ENCODE data around the gene TNFAIP2. TPM values are rescaled to one million over a fixed set of nuclear protein-coding genes. Genes with fewer than 3 reads are reported as not detected.

TNFAIP2 gene
- total and polyA plus RNA-seq, 2 of the 4 experiments (the other 2 are of a cell fraction), result 6.3 to 9.6 TPM

GRCh38 chr14:103104654-103105452 lies 18.4 kb upstream of the TNFAIP2 start:
- in situ Hi-C loops (cut with MboI; ENCODE audit: low sequenced_read_pairs), result no loop called here
- ChIA-PET CTCF (interaction anchor here (0.5 to 3.3 kb wide), 20 partner anchors 9 to 187 kb away, joined by 3 to 23 read pairs (median 5); no protein-coding TSS in a partner anchor), POLR2A (ENCODE audit: unreplicated experiment) (no interaction called here)

More at GRCh38 chr14:103104654-103105452, 18.4 kb upstream of the TNFAIP2 start:
- Histone ChIP-seq H3K27me3 (ENCODE audit: control insufficient read depth, insufficient read depth, low read length) (peaks cover 43% of the 10 kb centered on the region), H2AFZ (replicated peaks; ENCODE audit: low read length, poor library complexity) (peak overlapping the region; percentile 46), H3K27ac (ENCODE audit: insufficient read depth, low read length) (no peak overlapping the region), H3K4me2 (ENCODE audit: low read depth, low read length) (no peak overlapping the region; the same call in 1 of the 2 replicates), H4K5ac (ENCODE audit: low read depth, low read length) (no peak overlapping the region), H2AK5ac (ENCODE audit: low read depth, low read length) (peak overlapping the region; percentile 83), H3K36me3 (ENCODE audit: control insufficient read depth, insufficient read depth, low read length) (no peaks in the 10 kb centered on the region), H2BK5ac (ENCODE audit: low read depth, low read length, poor library complexity, severe bottlenecking) (no peak overlapping the region), H2BK120ac (ENCODE audit: low read depth, low read length) (peak overlapping the region; percentile 16), H3K9me3 (ENCODE audit: control insufficient read depth, insufficient read depth, low read length) (no peaks in the 10 kb centered on the region), H2BK20ac (ENCODE audit: low read depth, low read length) (no peak overlapping the region; the same call in 1 of the 2 replicates), H3K9ac (ENCODE audit: low read depth, low read length) (no peak overlapping the region), H3K79me1 (ENCODE audit: low read depth in 1 of 2, low read length in 2 of 2) (no peaks in the 10 kb centered on the region), H3K4me1 (ENCODE audit: control insufficient read depth, insufficient read depth, low read length) (peaks cover 15% of the 10 kb centered on the region), H3K23ac (ENCODE audit: low read depth, low read length) (no peak overlapping the region), H3K4ac (ENCODE audit: low read depth, low read length) (peak overlapping the region; percentile 8; the same call in 1 of the 2 replicates), H3K18ac (ENCODE audit: low read depth, low read length) (no peak overlapping the region), H3K4me3 (ENCODE audit: insufficient read depth, low read depth, low read length) (no peak overlapping the region), H2BK15ac (ENCODE audit: low read depth, low read length) (peak overlapping the region; percentile 6; the same call in 1 of the 3 replicates), H4K91ac (ENCODE audit: insufficient read depth, low read depth, low read length) (peak overlapping the region; percentile 43; the same call in 1 of the 2 replicates), H3K56ac (ENCODE audit: extremely low read depth, insufficient read depth, low read length) (no peak overlapping the region), H3K14ac (replicated peaks; ENCODE audit: low read depth, low read length) (no peak overlapping the region), H4K8ac (ENCODE audit: low read depth in 2 of 2, low read length in 2 of 2) (no peak overlapping the region), H2AK9ac (replicated peaks; ENCODE audit: low read depth, low read length, poor library complexity) (peak overlapping the region; percentile 77), H3K9me1 (ENCODE audit: insufficient read depth, low read length) (peaks cover 8% of the 10 kb centered on the region; the same call in 1 of the 2 replicates), H4K20me1 (ENCODE audit: insufficient read depth, low read length) (no peaks in the 10 kb centered on the region; the same call in 1 of the 2 replicates)
- intact Hi-C loops (cut with micrococcal nuclease) (loop anchor here (1.0 kb wide), 2 partner anchors 80 to 188 kb away; no protein-coding TSS in a partner anchor), dilution Hi-C loops (cut with HindIII; ENCODE audit: low sequenced_read_pairs, unreplicated experiment) (no loop called here)
- ATAC-seq (ENCODE audit: low read depth), result peak; percentile 58
- no TSS peak for BruUV-seq (replicated peaks)
- DNase-seq, result peak; percentile 50
- WGBS, 2 experiments (ENCODE audit: extremely low coverage in 2 of 2, insufficient read length in 1 of 2), result 8% methylated on average over 29 of the region's 59 CpGs; no CpG with 5 or more reads in 1 of the 2 experiments
- TF ChIP-seq, protein P1, sequence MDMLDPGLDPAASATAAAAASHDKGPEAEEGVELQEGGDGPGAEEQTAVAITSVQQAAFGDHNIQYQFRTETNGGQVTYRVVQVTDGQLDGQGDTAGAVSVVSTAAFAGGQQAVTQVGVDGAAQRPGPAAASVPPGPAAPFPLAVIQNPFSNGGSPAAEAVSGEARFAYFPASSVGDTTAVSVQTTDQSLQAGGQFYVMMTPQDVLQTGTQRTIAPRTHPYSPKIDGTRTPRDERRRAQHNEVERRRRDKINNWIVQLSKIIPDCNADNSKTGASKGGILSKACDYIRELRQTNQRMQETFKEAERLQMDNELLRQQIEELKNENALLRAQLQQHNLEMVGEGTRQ (IDR thresholded peaks at IDR 0.05; ENCODE audit: low read depth, low read length), result no peak
- no peak for TF ChIP-seq MXI1 (IDR thresholded peaks at IDR 0.05; ENCODE audit: borderline replicate concordance, low read depth, low read length)
- no peak for TF ChIP-seq ELK1 (IDR thresholded peaks at IDR 0.05; ENCODE audit: borderline replicate concordance, low read depth, low read length)
- peak; percentile 92 for TF ChIP-seq RAD21 (IDR thresholded peaks at IDR 0.05; ENCODE audit: low read length)
- no peak for TF ChIP-seq RCOR1 (IDR thresholded peaks at IDR 0.05; ENCODE audit: insufficient replicate concordance, low read length)
- peak; percentile 93 for TF ChIP-seq SMC3 (IDR thresholded peaks at IDR 0.05; ENCODE audit: low read depth, low read length)
- peak; percentile 83; the same call in 1 of the 2 replicates for TF ChIP-seq MAZ (IDR thresholded peaks at IDR 0.05; ENCODE audit: borderline replicate concordance, low read depth, low read length)
- peak; percentile 88 for TF ChIP-seq CTCF (conservative IDR thresholded peaks at IDR 0.05; ENCODE audit: low read depth, low read length)

All from IMR-90 (cell line).